GM20000 (cell line): ENCODE results near the gene EEF1A1.
"Not testable (repeated sequence)": the region's sequence is repeated elsewhere in the genome, so short reads cannot be mapped to it uniquely, and the experiment has no call there.

Experiments
- DNase-seq: peaks from one replicate; pipeline ENCODE4 v3.0.0; 2012; ENCODE audit warnings: low spot score
- TF ChIP-seq, protein P1 (sequence below): IDR thresholded peaks from 2 replicates; pipeline ENCODE4 v1.5.1; 2012; ENCODE audit warnings: mild to moderate bottlenecking, control low read depth; ENCODE audit errors: extremely low read depth, missing control alignments

Gene EEF1A1

DNA sequence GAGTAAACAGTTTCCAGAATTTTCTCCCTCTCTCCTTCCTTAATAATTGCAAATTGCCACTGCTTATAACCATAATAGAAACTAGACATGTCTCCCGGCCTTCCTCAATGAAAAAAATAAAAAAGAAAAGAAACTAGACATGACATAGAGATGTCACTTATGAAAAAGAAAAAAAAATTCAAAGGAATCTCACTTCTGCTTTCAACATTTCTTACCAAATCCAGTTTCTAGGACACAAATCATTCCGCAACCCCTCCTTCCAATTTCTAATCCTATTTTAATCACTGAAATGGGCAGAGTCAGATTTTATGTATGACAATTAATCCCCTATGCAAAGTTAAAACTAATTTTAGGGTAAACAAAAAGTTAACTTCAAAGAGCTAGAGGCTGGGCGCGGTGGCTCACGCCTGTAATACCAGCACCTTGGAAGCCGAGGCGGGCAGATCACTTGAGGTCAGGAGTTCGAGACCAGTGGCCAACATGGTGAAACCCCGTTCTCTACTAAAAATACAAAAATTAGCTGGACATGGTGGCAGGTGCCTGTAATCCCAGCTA lies 40.1 kb upstream of the EEF1A1 start:
- TF ChIP-seq, protein P1, sequence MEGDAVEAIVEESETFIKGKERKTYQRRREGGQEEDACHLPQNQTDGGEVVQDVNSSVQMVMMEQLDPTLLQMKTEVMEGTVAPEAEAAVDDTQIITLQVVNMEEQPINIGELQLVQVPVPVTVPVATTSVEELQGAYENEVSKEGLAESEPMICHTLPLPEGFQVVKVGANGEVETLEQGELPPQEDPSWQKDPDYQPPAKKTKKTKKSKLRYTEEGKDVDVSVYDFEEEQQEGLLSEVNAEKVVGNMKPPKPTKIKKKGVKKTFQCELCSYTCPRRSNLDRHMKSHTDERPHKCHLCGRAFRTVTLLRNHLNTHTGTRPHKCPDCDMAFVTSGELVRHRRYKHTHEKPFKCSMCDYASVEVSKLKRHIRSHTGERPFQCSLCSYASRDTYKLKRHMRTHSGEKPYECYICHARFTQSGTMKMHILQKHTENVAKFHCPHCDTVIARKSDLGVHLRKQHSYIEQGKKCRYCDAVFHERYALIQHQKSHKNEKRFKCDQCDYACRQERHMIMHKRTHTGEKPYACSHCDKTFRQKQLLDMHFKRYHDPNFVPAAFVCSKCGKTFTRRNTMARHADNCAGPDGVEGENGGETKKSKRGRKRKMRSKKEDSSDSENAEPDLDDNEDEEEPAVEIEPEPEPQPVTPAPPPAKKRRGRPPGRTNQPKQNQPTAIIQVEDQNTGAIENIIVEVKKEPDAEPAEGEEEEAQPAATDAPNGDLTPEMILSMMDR = no peak
- DNase-seq = no peak

DNA sequence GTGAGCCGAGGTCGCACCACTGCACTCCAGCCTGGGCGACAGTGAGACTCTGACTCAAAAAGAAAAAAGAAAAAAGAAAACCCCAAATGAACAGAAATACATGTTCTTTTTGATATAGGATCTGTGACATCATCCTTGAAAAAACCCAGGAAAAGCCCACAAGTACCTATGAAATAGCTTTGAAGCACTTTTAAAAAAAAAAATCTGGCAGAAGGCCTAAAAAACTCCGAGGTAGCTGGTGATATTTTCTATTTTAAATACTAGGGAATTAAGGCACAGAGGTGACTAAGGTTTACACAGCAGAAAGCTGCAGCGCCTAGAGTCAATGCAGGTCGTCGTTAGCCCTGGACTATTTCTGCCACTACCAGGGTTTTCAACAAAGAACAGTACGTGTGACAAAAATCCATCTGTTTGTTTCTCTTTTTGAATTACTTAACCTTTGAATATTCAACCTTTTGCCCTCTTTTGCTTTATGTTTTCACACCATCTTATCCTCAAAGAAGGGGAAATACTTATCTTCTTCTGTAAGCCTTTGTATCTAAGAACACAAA lies 39.4 kb upstream of the EEF1A1 start:
- no peak for DNase-seq
- TF ChIP-seq, protein P1 = no peak

DNA sequence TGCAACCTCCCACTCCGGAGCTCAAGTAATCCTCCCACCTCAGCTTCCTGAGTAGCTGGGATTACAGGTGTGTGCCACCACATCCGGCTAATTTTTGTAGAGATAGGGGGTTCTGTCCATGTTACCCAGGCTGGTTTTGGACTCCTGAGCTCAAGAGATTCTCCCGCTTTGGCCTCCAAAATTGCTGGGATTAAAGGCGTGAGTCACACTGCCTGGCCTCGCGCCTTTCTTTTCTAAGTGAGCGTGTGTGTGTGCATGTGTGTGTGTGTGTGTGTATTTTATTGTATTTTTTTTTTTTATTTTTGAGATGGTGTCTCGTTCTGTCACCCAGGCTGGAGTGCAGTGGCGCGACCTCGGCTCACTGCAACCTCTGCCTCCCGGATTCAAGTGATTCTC lies 38.6 kb upstream of the EEF1A1 start:
- DNase-seq = not testable (repeated sequence)

DNA sequence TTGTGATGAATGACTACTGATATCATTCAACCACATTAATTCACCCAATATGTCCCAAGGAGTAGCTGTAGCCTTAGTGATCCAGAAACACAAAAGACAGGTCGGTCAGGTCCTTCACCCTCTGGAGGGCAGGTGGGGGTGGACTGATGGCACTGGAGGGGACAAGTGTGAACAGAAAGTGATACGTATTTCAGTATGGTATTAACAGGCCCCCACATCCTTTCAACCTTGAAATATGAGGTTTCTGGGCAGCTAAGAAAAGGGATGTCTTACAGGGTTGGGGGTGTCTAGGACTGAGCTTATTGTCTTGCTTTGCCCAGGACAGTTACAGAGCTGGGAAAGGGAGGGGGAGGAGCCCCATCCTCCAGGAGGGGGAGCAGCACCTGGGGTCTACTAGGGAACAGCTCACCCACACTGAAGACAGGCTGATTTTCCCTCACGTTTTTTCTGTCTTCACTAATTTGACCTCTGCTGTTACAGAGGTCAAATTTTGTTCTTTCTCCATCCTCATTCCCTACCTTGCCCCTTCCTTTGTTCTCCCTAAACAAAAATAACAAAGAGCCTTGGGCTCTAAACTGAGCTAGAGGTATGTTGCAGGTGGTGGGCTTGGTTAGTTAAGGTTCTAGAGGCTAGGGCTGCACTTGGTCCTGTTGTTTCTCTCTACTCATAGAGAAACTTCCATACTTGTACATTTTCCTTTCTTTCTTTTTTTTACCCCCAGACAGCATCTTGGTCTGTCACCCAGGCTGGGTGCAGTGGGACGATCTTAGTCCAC lies 38.0 kb upstream of the EEF1A1 start:
- TF ChIP-seq, protein P1 = no peak
- DNase-seq = no peak

DNA sequence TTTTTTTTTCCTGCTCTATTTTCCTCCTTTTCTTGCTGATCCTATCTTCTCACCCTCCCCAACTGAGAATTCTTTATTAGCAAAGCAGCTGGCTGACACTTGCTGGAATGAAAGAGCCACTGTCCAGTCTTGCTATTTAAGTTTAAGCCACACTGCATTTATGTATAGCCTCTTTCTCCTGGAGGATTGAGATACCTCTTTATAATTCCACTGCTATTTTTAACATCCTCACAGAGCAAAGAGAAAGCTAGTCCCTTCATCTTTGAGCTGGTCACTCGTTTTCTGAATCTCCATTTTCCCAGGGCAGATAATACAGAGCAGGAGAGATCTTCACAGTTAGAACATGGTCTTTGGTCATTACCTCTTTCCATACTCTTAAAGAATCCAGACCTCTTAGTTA lies 36.0 kb upstream of the EEF1A1 start:
- TF ChIP-seq, protein P1 = no peak
- DNase-seq = no peak

DNA sequence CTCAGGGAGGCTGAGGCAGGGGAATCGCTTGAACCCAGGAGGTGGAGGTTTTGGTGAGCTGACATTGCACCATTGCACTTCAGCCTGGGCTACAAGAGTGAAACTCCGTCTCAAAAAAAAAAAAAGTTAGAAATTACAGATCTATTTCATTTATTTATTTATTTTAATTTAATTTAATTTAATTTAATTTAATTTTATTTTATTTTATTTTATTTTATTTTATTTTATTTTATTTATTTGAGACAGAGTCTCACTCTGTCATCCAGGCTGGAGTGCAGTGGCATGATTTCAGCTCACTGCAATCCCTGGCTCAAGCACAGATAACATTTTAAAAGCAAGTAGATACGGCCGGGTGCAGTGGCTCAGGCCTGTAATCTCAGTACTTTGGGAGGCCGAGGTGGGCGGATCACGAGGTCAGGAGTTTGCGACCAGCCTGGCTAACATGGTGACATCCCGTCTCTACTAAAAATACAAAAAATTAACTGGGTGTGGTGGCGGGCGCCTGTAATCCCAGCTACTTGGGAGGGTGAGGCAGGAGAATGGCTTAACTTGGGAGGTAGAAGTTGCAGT lies 34.6 kb upstream of the EEF1A1 start:
- not testable (repeated sequence) for DNase-seq

DNA sequence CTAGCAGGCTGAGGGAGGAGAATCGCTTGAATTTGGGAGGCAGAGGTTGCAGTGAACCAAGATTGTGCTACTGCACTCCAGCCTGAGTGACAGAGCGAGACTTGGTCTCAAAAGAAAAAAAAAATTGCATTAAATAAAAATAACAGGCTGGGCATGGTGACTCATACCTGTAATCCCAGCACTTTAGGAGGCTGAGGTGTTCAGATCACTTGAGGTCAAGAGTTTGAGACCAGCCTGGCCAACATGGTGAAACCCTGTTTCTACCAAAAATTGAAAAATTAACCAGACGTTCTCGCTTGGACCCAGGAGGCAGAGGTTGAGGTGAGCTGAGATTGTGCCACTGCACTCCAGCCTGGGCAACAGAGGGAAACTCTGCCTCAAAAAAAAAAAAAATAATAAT lies 30.3 kb upstream of the EEF1A1 start:
- DNase-seq = not testable (repeated sequence)

DNA sequence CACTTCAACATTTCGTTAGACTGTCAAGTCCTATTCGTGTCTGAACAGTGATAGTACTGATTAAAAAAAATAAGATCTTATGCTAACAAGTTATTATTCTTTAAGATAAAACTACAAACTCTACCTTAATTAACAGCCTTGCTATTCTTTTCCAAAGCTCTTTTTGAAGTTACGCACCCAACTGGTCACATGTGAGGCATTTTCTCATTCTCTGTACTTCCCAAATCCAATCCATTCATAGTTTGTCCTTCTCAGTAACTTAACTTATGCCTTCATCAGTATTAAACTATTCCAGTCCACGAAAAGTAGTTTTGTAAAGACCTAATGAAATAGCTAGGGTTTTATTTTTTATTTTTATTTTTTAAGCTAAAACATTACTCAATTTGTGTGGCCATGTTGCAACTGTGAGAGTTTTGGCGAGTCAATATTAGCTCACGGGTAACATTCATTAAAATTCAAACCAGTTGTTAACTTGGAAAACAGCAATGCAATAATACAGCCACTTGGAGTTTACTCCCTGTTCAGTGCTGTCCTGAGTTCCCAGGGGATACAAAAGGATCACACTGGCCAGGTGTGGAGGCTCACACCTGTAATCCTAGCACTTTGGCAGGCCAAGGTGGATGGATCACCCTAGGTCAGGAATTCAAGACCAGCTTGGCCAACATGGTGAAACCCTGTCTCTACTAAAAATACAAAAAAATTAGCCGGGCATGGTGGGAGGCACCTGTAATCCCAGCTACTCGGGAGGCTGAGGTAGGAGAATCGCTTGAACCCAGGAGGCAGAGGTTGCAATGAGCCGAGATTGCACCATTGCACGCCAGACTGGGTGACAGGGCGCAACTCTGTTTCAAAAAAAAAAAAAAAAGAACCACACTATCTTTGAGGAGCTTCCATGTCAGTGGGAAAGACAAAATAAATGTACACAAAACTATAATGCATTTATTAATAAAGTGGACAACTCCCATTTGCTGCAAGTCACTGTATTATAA lies 27.9 kb upstream of the EEF1A1 start:
- DNase-seq = no peak

More for the DNA sequence above, 27.9 kb upstream of the EEF1A1 start:
- TF ChIP-seq, protein P1 = no peak
